GM18907 (cell line): Measurements from ENCODE around the gene GANC.
"Not testable (repeated sequence)": the region's sequence is repeated elsewhere in the genome, so short reads cannot be mapped to it uniquely, and the experiment has no call there.

Source experiments
- ATAC-seq: cut with Tn5 transposase; IDR thresholded peaks from one replicate; pipeline ENCODE4 v1.9.1; 2021; ENCODE audit warnings: mild to moderate bottlenecking, moderate library complexity; ENCODE audit not compliant: unreplicated experiment

Gene GANC

DNA sequence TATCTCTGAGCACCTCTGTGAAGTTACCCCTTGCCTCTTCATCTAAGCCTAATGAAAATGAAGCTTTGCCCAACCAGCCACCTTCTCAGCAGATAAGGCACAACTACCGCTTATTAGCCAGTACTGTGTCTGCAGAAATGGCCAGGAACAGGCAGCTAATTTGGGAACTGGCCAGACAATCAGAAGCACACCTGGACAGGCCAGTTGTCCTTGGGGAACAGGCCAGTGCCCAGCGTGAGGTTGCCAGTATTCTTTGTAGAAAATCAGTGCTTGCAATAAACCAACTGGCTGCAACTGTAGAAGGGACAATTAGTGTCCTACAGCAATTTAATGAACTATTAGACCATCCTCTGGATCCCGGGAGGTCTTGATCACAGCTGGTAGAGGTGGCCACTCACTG is 10.7 kb downstream of the GANC start:
- ATAC-seq = no peak

GRCh38 chr15:42284551-42284950 is 11.6 kb downstream of the GANC start:
- ATAC-seq = no peak

DNA sequence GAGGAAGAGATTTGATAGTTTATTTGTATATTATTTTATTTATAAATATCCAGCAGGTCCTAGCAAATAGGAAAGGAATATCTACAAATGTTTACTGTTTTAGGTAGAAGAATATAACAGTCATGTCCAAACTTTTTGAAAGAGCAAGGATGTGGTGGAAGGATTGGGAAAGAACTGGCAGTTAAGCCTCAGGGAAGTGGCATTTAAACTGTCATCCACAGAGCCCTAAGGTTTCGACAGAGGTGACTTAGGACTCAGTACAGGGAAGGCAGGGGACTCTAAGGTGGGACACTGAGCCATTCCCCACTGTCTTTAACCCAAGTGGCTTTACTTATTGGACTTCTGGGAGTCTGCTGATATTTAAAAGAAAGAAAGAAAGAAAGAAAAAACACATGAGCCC is 12.0 kb downstream of the GANC start:
- ATAC-seq = no peak

DNA sequence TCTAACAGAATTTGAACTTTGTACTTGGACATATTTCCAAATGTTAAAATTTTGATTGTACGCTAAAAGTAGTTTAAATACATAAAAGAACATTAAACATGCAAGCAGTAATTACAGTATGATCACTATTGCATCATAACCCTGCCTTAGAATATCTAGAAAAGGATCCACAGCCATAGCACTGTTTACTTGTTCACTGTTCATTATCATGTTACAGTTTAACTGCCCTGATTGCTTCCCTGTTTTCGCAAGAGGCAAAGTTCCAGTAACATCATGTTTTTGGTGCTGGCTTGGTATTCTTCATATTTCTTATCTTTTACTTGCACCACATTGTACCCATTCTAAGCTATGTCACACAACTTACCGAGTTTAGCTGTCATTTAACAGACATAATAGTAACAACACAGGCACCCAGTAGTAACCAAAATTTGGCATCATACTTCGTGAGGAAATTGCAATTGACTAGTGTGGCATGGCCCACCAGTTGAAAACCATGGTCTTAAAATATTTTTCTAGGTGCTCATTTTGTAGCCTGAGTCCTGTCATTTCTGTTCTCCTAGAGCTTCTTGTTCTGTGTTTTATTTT is 13.5 kb downstream of the GANC start:
- no peak for ATAC-seq

- no peak for ATAC-seq
These were observed 14.9 kb downstream of the GANC start for GRCh38 chr15:42287931-42288330.

GRCh38 chr15:42289166-42289565 is 16.2 kb downstream of the GANC start:
- ATAC-seq = no peak

DNA sequence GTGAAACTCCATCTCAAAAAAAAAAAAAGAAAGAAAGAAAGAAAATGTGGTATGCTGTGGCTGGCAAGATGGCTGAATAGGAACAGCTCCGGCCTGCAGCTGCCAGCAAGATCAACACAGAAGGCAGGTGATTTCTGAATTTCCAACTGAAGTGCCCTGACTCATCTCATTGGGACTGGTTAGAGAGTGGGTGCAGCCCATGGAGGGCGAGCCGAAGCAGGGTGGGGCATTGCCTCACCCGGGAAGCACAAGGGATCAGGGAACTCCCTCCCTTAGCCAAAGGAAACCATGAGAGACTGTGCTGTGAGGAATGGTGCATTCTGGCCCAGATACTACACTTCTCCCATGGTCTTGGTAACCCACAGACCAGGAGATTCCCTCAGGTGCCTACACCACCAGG is 28.0 kb downstream of the GANC start:
- ATAC-seq = not testable (repeated sequence)

GRCh38 chr15:42306681-42307080 is 33.7 kb downstream of the GANC start:
- ATAC-seq = no peak

GRCh38 chr15:42313463-42313862 is 40.5 kb downstream of the GANC start:
- no peak for ATAC-seq

GRCh38 chr15:42314818-42315217 is 41.8 kb downstream of the GANC start:
- no peak for ATAC-seq

DNA sequence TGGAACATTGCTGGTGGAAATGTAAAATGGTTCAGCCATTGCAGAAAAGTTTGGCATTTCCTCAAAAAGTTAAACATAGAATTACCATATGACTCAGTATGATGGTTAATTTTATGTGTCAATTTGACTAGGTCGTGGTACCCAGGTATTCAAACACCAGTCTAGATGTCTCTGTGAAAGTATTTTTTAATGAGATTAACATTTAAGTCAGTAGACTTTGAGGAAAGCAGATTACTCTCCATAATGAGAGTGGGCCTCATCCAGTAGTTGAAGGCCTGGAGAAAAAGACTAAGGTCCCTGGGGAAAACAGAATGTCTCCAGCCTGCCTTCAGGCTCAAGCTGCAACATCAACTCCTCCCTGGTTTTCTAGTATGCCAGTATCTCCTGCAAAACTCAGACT is 42.5 kb downstream of the GANC start:
- no peak for ATAC-seq

DNA sequence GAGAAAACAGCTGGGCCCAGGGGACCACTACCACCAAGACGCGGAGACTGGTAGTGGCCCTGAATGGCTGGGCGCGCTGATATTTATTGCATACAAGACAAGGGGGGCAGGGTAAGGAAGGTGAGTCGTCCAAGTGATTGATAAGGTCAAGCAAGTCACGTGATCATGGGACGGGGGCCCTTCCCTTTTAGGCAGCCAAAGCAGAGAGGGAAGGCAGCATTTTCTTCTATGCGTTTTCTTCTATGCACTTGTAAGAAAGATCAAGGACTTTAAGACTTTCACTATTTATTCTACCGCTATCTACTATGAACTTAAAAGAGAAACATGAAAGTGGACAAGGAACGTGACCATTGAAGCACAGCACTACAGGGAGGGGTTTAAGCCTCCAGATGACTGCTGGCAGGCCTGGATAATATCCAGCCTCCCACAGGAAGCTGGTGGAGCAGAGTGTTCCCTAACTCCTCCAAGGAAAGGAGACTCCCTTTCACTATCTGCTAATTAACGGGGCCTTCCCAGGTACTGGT is 43.3 kb downstream of the GANC start:
- not testable (repeated sequence) for ATAC-seq

DNA sequence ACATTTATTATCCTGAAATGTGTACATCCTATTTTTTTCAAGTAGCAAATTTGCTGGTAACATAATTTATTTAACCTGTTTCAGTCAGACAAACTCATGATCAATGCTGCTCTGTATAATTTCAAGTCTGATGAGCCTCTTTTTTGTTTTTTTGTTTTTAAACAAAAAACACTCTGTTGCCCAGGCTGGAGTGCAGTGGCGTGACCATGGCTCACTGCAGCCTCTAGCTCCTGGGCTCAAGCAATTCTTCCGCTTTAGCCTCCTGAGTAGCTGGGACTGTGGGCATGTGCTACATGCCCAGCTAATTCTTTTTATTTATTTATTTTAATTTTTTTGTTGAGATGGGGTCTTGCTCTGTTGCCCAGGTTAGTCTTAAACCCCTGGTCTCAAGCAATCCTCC is 46.2 kb downstream of the GANC start:
- no peak for ATAC-seq

- ATAC-seq = no peak
These were observed 51.3 kb downstream of the GANC start for GRCh38 chr15:42324308-42324707.

DNA sequence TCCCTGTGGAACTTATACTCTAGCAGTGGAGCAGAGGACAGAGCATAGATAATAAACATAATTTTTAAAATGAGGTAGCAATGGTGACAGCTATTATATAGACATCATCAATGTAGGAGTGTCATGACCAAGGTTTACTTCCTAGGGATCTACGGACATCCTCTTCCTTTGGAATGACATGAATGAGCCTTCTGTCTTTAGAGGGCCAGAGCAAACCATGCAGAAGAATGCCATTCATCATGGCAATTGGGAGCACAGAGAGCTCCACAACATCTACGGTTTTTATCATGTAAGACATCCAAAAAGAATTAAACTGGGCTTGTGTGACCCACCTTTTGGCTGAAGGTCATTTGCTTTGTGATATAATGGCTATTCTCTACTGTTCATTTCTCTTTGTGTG is 56.2 kb downstream of the GANC start:
- no peak for ATAC-seq

DNA sequence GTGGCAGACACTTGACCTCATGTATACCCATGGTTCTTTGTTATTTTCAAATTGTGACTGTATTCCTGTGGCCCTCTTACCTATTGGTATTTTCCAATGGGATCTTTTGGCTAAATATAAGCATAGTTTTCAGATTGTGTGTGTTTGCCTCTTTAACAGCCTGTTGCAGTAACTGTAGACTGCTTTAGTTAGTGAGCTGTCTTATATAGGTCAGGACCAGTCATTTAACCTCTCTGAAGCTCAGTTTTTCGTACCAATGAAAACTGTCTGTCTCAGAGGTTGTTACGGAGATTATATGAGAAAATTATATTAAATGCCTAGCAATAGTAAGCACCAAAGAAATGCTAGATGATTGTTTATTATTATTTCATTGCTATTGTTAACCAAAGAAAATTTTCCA is 57.0 kb downstream of the GANC start:
- no peak for ATAC-seq

DNA sequence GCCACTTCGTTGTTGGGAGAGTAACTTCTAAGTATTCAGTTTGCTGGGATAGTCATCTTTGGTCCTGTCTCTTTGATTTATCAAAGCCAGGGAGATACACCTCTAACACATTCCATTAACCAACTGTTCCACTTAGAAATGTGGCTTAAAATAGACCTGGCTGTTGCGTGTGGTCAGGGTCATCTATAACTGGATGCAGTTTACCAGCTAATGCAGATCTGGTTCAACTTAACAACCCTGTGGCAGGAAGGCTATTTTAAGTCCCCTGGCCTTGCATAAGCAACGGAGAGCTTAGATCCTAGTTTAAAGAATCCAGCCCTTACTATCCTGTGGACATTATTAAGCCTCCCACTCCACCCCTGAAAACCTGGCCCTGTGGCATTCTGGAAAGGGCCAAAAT is 58.2 kb downstream of the GANC start:
- ATAC-seq = no peak

DNA sequence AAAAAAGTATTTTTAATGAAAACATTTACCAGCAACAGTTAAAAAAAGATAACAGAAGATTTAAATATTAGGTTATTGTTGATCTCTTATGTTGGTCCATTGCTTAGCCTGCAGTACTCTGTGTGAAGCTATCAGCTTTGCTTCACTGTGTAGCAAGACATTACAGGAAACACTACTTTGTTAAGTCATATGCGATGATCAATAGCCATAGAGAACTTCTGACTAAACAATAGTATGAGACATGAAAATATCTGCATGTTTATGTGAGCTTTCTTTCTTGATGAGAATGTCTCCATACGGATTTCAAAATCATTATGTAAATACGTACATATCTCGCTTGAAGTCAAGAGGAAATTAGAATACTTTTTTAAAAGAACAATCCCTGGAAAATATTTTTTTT is 59.3 kb downstream of the GANC start:
- no peak for ATAC-seq

DNA sequence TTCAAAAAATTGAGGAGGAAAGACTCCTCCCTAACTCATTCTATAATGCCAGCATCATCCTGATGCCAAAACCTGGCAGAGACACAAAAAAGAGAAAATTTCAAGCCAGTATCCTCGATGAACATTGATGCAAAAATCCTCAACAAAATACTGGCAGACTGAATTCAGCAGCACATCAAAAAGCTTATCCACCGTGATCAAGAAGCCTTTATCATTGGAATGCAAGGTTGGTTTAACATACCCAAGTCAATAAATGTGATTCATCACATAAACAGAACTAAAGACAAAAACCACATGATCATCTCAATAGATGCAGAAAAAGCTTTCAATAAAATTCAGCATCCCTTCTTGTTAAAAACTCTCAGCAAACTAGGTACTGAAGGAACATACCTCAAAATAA is 62.1 kb downstream of the GANC start:
- no peak for ATAC-seq

DNA sequence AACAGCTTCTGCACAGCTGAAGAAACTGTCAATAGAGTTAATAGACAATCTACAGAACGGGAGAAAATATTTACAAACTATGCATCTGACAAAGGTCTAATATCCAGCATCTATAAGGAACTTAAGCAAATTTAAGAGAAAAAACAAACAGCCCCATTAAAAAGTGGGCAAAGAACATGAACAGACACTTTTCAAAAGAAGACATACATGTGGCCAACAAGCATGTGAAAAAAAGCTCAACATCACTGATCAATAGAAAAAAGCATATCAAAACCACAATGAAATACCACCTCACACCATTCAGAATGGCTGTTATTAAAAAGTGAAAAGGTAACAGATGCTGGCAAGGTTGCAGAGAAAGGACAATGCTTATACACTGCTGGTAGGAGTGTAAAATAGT is 63.6 kb downstream of the GANC start:
- ATAC-seq = not testable (repeated sequence)

DNA sequence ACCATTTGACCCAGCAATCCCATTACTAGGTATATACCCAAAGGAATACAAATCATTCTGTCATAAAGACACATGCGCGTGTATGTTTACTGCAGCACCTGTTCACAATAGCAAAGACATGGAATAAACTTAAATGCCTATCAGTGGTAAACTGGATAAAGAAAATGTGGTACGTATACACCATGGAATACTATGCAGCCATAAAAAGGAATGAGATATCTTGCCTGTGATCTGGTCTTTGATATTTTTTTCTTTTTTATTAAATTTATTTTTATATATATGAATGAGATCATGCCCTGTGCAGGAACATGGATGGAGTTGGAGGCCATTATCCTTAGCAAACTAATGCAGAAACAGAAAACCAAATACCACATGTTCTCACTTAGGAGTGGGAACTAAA is 64.1 kb downstream of the GANC start:
- not testable (repeated sequence) for ATAC-seq

DNA sequence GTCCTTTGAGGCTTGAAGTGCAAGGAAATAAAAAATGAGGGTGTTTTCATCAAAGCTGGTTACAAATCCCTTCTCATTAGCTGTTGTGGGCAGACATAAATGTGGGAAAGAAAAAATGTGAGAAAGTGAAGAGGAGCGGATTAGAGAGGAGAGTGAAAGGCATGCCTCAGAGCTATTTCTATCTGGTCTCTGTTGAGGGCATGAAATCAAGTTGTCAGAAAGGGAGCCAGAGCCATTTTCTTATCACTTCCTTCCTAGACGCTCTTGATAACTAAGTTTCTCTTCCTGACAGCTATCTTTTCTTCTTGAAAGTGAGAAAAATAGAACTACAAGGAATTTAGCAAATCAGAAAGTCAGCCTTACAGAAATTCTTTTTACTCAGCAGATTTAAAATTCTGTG is 65.5 kb downstream of the GANC start:
- no peak for ATAC-seq

GRCh38 chr15:42343596-42344232 is 70.7 kb downstream of the GANC start:
- no peak for ATAC-seq
